GM21737 (cell line): ENCODE measurements around the gene MYO7B.

ENCODE experiments used
- ATAC-seq: cut with Tn5 transposase; IDR thresholded peaks from one replicate; pipeline ENCODE4 v1.9.1; 2021; ENCODE audit warnings: mild to moderate bottlenecking, moderate library complexity; ENCODE audit not compliant: unreplicated experiment

MYO7B gene

GRCh38 chr2:127674241-127675209 is 139.0 kb downstream of the MYO7B start:
- ATAC-seq, result no peak

GRCh38 chr2:127675331-127676261 is 140.1 kb downstream of the MYO7B start, which contains the start of gene LIMS2:
LIMS2 (minus strand) TSS chr2:127675530; CDS start chr2:127675024, 506 bp downstream.
- ATAC-seq, result no peak

GRCh38 chr2:127676906-127677305 is 141.4 kb downstream of the MYO7B start:
- no peak for ATAC-seq

GRCh38 chr2:127678531-127678930 is 143.0 kb downstream of the MYO7B start:
- no peak for ATAC-seq

GRCh38 chr2:127678991-127679390 is 143.5 kb downstream of the MYO7B start:
- no peak for ATAC-seq

GRCh38 chr2:127679680-127680361 is 144.3 kb downstream of the MYO7B start:
- ATAC-seq, result no peak

GRCh38 chr2:127680706-127681287 is 145.3 kb downstream of the MYO7B start:
- ATAC-seq, result no peak

GRCh38 chr2:127681288-127681804 is 145.9 kb downstream of the MYO7B start:
- no peak for ATAC-seq

- no peak for ATAC-seq
Measured at GRCh38 chr2:127681976-127682857, 146.7 kb downstream of the MYO7B start.

- ATAC-seq, result no peak
Measured at GRCh38 chr2:127683056-127683455, 147.6 kb downstream of the MYO7B start.

GRCh38 chr2:127683757-127684156 is 148.3 kb downstream of the MYO7B start:
- no peak for ATAC-seq

- ATAC-seq, result no peak
Measured at GRCh38 chr2:127685410-127686080, 150.1 kb downstream of the MYO7B start.
